BLaER1 (cell line): ENCODE measurements around the gene DSG2.

Experiments
- H3K27ac ChIP-seq: shearing (Covaris generic); formaldehyde crosslinking; 2 replicates; pipeline ENCODE4 v1.8.1; 2022
- H3K27me3 ChIP-seq: shearing (Covaris generic); formaldehyde crosslinking; 2 replicates; pipeline ENCODE4 v1.8.1; 2022
- H3K36me3 ChIP-seq: shearing (Covaris generic); formaldehyde crosslinking; 2 replicates; pipeline ENCODE4 v1.8.1; 2022
- H3K4me1 ChIP-seq: shearing (Covaris generic); formaldehyde crosslinking; 2 replicates; pipeline ENCODE4 v1.8.1; 2022
- H3K4me2 ChIP-seq: shearing (Covaris generic); formaldehyde crosslinking; 2 replicates; pipeline ENCODE4 v1.8.1; 2022
- H3K4me3 ChIP-seq: shearing (Covaris generic); formaldehyde crosslinking; 2 replicates; pipeline ENCODE4 v1.8.1; 2022
- H3K9ac ChIP-seq: shearing (Covaris generic); formaldehyde crosslinking; 2 replicates; pipeline ENCODE4 v1.8.1; 2022
- H3K9me3 ChIP-seq: shearing (Covaris generic); formaldehyde crosslinking; 2 replicates; pipeline ENCODE4 v1.8.1; 2022
- H4K20me1 ChIP-seq: shearing (Covaris generic); formaldehyde crosslinking; 2 replicates; pipeline ENCODE4 v1.8.1; 2022
- Cebpa-rat ChIP-seq: shearing (Covaris generic); IDR thresholded peaks from 2 replicates; pipeline ENCODE4 v1.8.1; 2022

Gene DSG2

DNA sequence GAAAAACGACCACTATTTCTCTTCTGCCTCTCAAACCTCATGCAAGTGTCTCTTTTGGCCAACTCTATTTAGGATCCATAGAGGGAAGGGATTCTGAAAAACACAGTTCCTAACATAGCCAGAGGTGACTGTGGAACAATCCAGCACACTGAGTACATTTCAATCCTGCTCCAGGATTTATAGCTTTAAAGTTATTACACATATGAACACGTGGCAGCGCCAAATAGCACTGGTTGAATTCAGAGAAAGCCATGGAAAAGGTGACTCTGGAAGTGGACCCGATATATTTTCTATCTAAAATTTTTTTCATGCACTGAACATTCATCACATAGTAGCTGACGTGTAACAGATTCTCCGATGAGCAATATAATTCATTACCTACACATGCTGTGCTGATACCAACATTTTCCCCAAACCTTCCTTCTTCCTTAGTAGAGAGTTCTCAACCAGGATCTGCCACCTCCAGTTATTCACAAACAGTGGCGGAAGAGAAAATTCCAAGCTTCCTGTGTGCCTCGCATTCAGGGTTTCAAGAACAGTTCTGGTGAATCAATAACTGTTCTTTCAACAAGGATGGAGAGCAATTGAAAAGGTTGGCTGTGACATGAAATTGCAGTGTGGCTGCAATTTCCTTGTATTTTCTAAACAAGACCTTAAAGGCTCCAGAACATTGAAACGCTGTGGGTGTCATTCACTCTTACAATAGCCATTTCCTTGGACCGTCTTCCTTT, 68.0 kb downstream of the DSG2 start:
- no peak overlapping the region for H3K4me2 ChIP-seq
- no peaks in the 10 kb centered on the region for H4K20me1 ChIP-seq
- H3K27me3 ChIP-seq, result no peaks in the 10 kb centered on the region
- H3K4me3 ChIP-seq, result no peak overlapping the region
- no peak overlapping the region for H3K9ac ChIP-seq
- no peaks in the 10 kb centered on the region for H3K36me3 ChIP-seq
- no peak overlapping the region for H3K27ac ChIP-seq
- no peaks in the 10 kb centered on the region for H3K9me3 ChIP-seq
- no peaks in the 10 kb centered on the region for H3K4me1 ChIP-seq
- TF ChIP-seq Cebpa-rat, result no peak

DNA sequence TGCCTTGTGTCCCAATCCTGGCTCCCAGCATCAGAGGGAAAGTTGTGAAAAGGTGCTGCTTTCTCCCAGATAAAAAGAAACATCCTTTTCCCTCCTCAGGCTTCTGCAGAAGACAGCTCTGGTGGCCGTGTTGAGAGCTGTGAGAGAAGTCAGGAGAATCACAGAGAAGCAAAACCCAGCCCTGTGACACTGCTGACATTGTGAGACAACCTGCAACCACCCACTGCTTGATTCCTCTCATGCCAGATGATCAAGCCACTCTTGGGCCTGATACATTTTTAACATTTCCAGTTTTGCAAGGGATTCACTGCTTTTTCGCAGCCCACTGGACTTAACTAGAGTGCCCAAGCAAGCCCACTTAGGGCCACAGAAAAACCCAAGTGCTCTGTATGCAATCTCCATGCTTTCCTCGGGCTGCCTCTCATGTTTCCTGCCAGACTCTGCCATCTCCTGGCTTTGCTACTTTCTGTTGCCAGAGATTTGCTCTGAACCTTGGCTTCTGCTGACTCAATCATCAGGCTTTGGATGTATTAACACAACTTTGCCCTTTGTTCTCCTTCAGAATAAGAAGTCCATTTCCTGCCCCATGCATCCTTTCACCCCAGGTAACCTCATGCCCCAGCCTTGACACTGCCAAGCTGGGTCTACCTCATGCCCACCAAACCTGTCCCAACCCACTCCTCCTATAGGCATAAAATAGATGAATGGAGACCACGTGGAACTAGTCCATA, 68.8 kb downstream of the DSG2 start:
- H4K20me1 ChIP-seq, result no peaks in the 10 kb centered on the region
- H3K4me1 ChIP-seq, result no peaks in the 10 kb centered on the region
- H3K36me3 ChIP-seq, result no peaks in the 10 kb centered on the region
- no peak overlapping the region for H3K9ac ChIP-seq
- no peak overlapping the region for H3K4me3 ChIP-seq
- H3K27ac ChIP-seq, result no peak overlapping the region
- no peak for TF ChIP-seq Cebpa-rat
- no peaks in the 10 kb centered on the region for H3K27me3 ChIP-seq
- H3K4me2 ChIP-seq, result no peak overlapping the region
- H3K9me3 ChIP-seq, result no peaks in the 10 kb centered on the region

DNA sequence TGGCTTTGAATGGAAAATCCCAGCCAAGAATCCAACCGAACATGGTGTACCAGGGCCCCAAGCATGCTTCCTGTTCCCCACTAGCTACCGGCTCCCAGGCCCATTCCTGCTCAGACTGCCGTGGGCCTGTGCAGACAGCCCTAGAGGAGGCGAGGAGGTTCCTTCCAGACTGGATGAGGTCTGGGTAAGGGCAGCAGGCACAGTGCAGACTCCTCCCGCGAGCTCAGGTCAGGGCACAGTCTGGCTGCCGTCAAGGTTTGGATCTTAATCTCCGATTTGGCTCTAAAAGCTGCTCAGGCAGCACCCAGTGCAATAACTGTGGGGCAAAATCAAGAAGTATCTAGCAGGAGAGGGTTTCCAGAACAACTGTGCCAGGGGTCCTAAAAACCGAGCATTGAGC, 74.4 kb downstream of the DSG2 start:
- Histone ChIP-seq H3K4me1 (no peaks in the 10 kb centered on the region), H3K4me3 (no peak overlapping the region), H3K27ac (no peak overlapping the region), H4K20me1 (no peaks in the 10 kb centered on the region), H3K27me3 (no peaks in the 10 kb centered on the region), H3K9ac (no peak overlapping the region), H3K9me3 (no peaks in the 10 kb centered on the region), H3K36me3 (no peaks in the 10 kb centered on the region), H3K4me2 (no peak overlapping the region)
- TF ChIP-seq Cebpa-rat, result no peak

DNA sequence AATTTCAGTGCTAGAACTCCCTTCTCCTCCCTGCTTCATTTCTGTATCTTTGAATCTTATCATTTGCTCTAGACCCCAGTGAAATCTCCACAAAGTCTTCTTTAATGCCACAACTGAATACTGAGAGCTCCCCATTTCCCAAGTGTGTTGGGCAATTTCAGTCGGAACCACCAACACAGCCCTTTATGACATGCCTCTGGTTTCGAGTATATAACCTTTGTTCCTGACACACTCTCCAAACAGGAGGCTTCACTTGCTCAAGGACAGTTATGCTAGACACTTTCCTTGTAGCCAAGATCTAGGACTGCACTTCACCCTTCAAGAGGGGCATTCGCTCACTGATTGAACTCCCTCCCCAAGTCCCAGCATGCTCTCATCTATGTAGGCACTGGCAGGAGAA, 75.1 kb downstream of the DSG2 start:
- no peak overlapping the region for H3K4me2 ChIP-seq
- no peak overlapping the region for H3K9ac ChIP-seq
- H3K27me3 ChIP-seq, result no peaks in the 10 kb centered on the region
- no peak overlapping the region for H3K4me3 ChIP-seq
- H3K27ac ChIP-seq, result no peak overlapping the region
- no peaks in the 10 kb centered on the region for H4K20me1 ChIP-seq
- no peaks in the 10 kb centered on the region for H3K4me1 ChIP-seq
- TF ChIP-seq Cebpa-rat, result no peak
- no peaks in the 10 kb centered on the region for H3K36me3 ChIP-seq
- no peaks in the 10 kb centered on the region for H3K9me3 ChIP-seq

DNA sequence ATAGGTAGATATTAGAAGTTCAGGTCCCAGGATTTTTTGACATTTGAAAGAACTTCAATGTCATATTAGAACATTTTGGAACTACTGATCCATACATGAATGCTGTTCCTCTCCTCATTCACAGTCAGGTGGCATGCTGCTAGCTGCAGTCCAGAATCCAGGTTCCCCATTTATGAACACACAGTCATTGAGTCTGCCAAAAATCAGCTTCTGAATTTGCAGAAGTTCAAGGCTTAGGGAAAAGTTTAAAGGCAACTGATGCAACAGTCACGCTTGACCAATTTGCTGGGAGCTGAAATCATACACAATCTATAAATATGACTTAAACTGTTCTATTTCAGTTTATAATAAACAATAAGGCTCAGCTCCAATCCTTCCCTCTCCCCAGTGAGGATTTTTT, 76.4 kb downstream of the DSG2 start:
- no peak for TF ChIP-seq Cebpa-rat
- Histone ChIP-seq H3K36me3 (no peaks in the 10 kb centered on the region), H3K9ac (no peak overlapping the region)

DNA sequence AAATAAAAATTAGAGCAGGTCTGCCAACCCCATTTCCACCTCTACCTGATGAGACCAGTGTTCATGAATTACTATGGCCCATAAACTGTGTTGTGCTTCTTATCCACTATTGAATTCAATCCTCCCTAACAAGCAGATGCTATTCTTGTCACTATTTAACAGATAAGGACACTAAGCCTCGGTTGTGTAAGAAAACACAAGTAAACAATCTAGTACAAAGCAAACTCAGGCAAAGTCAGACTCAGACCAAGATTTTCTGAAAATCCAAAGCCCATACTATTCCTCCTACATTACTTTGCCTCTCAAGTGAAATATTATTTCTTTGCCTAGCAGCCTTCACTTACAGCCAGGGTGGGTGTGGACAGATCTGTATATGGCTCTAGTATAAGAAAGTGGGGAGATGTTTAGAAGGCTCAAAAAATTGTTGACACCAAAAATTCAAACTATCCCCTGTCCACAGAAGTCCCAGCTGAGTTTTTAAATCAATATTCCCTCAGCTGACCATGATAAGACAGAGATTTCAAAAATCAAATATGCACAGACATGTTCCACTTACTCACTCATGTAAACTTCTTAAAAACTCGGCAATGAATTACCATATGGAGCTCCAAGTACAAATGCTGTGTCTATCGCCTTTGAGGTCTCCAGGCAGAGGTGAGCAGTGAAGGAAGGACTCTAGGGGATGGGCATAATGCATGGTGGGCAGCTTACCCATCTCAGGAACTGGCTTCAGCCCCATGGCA, 77.7 kb downstream of the DSG2 start:
- H3K9ac ChIP-seq, result no peak overlapping the region
- no peak overlapping the region for H3K4me2 ChIP-seq
- TF ChIP-seq Cebpa-rat, result no peak
- no peaks in the 10 kb centered on the region for H4K20me1 ChIP-seq
- H3K4me1 ChIP-seq, result no peaks in the 10 kb centered on the region
- no peak overlapping the region for H3K27ac ChIP-seq
- H3K9me3 ChIP-seq, result no peaks in the 10 kb centered on the region
- no peaks in the 10 kb centered on the region for H3K27me3 ChIP-seq
- no peak overlapping the region for H3K4me3 ChIP-seq
- no peaks in the 10 kb centered on the region for H3K36me3 ChIP-seq

More for the DNA sequence above, 76.4 kb downstream of the DSG2 start:
- no peaks in the 10 kb centered on the region for H3K9me3 ChIP-seq
- H3K27ac ChIP-seq, result no peak overlapping the region
- no peaks in the 10 kb centered on the region for H4K20me1 ChIP-seq
- H3K4me3 ChIP-seq, result no peak overlapping the region
- no peaks in the 10 kb centered on the region for H3K4me1 ChIP-seq
- no peak overlapping the region for H3K4me2 ChIP-seq
- H3K27me3 ChIP-seq, result no peaks in the 10 kb centered on the region

DNA sequence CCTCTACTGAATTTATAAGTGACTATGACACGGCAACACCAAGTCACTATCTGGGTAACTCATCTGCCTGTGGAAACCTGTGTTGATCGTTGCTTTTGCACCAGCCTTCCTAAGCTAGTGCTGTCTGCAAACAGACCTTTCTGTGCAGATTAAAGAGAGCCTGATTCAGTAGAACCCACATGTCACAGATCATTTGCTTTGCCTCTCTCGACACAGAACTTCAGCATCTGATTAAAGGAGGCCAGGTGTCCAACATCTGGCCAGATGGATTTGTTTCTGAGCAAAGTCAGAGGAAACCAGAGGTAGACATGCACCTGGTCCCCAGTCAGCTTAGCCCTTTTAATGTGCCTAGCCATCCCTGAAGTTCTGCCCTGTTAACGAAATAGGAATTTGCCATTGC, 78.7 kb downstream of the DSG2 start:
- Histone ChIP-seq H3K27ac (no peak overlapping the region), H3K9me3 (no peaks in the 10 kb centered on the region), H3K4me3 (no peak overlapping the region), H3K27me3 (no peaks in the 10 kb centered on the region), H3K4me2 (no peak overlapping the region), H3K36me3 (no peaks in the 10 kb centered on the region), H3K4me1 (no peaks in the 10 kb centered on the region), H4K20me1 (no peaks in the 10 kb centered on the region), H3K9ac (no peak overlapping the region)
- no peak for TF ChIP-seq Cebpa-rat

DNA sequence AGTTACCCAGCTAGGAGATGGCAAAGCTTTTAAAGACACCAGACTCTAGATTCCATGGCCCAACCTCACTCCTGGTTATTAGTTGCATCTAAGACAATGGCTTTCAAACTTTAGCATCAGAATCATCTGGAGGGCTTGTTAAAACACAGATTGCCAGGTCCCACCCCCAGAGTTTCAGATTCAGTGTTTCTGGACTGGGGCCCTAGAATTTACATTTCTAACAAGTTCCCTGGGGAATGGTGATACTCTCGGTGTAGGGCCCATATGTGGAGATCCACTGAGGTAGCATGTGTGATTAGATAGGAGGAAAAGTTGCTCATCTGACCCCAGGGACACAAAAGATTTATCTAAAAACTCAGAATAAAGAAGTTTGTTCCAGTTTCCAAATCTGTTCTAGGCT, 79.2 kb downstream of the DSG2 start:
- no peak for TF ChIP-seq Cebpa-rat
- Histone ChIP-seq H3K4me3 (no peak overlapping the region), H3K27me3 (no peaks in the 10 kb centered on the region), H3K27ac (no peak overlapping the region), H3K4me1 (no peaks in the 10 kb centered on the region), H4K20me1 (no peaks in the 10 kb centered on the region), H3K36me3 (no peaks in the 10 kb centered on the region), H3K9ac (no peak overlapping the region), H3K4me2 (no peak overlapping the region), H3K9me3 (no peaks in the 10 kb centered on the region)

DNA sequence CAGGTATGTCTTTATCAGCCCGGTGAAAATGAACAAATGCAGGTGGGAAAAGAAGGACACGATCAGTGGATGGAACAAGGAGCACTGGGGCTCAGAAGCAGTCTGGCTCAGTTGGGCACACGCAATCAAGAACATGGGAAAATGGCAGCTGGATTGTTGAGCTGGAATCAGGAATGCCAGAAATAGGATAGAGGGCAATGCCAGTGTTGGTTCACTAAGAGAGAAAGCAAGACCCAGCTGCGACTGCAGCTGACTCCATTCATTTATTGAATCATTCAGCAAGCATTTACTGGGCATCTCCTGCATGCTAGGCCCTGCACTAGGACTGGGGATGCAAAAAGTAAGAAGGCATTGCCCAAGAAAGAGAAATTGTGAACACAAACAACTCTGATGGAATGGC, 80.1 kb downstream of the DSG2 start:
- H3K4me2 ChIP-seq, result no peak overlapping the region
- no peaks in the 10 kb centered on the region for H3K9me3 ChIP-seq
- H3K36me3 ChIP-seq, result no peaks in the 10 kb centered on the region
- H3K4me3 ChIP-seq, result no peak overlapping the region
- H3K27ac ChIP-seq, result no peak overlapping the region
- no peak overlapping the region for H3K9ac ChIP-seq
- H3K27me3 ChIP-seq, result no peaks in the 10 kb centered on the region
- H4K20me1 ChIP-seq, result no peaks in the 10 kb centered on the region
- H3K4me1 ChIP-seq, result no peaks in the 10 kb centered on the region
- no peak for TF ChIP-seq Cebpa-rat

DNA sequence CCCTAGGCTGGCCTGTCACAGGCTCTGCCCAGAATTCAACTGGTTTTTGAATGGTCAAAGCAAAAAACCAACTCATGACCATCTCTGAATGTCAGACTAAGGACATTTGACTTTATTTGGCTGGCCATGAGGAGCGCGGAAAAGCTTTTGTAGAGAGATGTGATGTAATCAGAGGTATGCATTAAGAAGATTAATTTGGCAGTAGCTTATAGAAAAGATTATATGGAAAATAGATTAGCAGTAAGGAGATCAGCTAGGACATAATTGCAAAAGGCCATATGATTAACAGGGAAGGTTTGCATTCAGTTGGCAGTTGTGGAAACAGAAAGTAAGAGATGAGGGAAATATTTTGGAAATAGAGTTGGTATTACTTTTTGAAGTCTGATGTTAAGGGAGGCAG, 81.4 kb downstream of the DSG2 start:
- Histone ChIP-seq H3K9ac (no peak overlapping the region), H3K27ac (no peak overlapping the region), H3K4me1 (no peaks in the 10 kb centered on the region), H3K36me3 (no peaks in the 10 kb centered on the region), H3K27me3 (no peaks in the 10 kb centered on the region), H4K20me1 (no peaks in the 10 kb centered on the region), H3K4me3 (no peak overlapping the region), H3K4me2 (no peak overlapping the region), H3K9me3 (no peaks in the 10 kb centered on the region)
- TF ChIP-seq Cebpa-rat, result no peak
